OCI-M2 (cell line): ENCODE results near the gene PGAM2.
A peak's percentile ranks its signal among the peaks of the same experiment; 100 is the strongest.
"Not testable (repeated sequence)": the region's sequence is repeated elsewhere in the genome, so short reads cannot be mapped to it uniquely, and the experiment has no call there.

Source experiments
- DNase-seq: peaks from one replicate; lab custom pipeline; 2025; ENCODE audit not compliant: unreplicated experiment; lab: John Stamatoyannopoulos, UW

PGAM2 gene

GRCh38 chr7:44033971-44034844, 31.2 kb downstream of the PGAM2 start:
- not testable (repeated sequence) for DNase-seq

DNA sequence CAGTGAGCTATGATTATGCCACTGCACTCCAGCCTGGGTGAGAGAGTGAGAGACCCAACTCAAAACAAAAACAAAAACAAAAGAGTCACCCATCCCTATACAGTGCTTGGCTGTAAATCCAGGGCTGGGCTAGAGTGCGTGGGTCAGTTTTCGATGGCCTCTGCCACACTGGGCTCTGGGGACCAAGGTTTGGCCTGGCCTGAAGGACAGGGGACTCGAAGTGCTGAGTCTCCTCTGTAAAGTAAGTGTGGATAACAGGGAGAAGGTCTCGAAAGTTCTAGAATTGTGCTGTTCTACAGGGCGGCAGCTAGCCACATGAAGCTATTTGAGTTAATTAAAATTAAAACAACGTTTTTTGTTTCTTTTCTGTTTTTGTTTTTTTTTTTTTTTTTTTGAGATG, 33.3 kb downstream of the PGAM2 start:
- not testable (repeated sequence) for DNase-seq

DNA sequence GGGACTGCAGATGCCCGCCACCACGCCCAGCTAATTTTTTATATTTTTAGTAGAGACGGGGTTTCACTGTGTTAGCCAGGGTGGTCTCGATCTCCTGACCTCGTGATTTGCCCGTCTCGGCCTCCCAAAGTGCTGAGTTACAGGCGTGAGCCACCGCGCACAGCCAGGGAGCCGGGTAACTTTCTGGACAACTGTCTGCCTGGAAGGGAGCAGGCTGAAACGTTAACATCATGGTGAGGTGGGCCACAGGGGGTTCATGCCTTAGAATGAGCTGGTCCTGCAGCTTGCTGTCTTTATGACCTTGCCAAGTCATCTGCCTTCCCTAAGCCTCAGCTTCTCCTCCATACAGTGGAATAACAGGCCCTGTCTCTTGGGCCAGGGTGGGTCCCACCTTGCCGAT, 34.0 kb downstream of the PGAM2 start:
- not testable (repeated sequence) for DNase-seq

DNA sequence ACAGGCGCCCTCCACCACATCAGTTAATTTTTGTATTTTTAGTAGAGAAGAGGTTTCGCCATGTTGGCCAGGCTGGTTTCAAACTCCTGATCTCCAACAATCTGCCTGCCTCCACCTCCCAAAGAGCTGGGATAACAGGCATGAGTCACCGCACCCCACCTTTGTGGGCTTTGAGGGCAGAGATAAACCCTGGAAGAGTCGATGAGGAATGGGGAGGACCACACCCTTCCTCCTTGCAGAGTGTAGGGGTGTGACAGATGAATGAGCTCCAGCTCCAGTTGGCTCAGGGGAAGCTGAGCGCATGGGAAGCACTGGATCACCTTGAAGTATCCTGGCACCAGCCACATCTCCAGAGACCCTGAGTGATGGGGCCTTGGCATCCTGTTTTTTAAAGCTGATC, 35.3 kb downstream of the PGAM2 start:
- not testable (repeated sequence) for DNase-seq

DNA sequence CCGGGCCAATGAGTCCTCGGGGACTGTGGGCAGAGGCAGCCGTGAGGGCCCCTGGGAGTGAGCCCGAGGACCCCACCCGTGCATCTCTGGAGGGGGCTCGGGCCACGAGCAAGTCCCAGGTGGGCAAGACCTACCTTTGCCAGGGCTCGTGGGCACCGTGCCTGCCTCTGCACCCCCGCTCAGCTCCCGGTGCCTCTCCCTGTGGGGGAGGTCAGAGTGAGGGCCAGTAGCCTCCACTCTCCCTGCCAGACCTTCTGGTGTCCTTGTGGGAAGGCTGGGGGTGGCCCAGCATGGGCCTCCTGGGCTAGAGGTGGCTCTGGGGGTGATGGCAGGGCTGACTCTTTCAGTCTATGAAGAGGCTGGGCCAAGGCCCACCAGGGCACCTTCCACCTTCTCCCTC, 35.9 kb downstream of the PGAM2 start:
- not testable (repeated sequence) for DNase-seq

DNA sequence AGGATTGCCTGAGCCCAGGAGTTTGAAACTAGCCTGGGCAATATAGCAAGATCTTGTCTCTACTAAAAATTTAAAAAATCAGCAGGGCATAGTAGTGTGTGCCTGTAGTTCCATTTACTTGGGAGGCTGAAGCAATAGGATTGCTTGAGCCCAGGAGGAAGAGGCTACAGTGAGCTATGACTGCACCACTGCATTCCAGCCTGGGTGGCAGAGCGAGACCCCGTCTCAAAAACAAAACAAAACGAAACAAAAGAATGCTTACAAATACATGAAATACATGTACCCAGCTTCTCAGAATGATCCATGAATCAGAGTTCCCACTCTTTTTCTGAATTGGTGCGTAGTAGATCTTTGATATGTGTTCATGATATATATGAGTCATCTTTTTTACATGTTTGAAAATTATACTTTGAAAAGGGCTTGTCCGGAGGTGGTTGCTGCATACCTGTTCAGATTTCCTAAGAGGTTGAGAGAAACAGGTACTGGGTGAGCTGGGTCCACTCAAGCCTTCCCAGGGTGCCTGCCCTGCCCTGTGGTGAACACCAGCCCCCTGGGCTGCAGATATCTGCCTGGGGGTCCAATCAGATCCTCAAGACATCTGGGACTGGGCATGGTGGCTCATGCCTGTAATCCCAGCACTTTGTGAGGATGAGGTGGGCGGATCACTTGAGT, 42.4 kb downstream of the PGAM2 start:
- DNase-seq: not testable (repeated sequence)

GRCh38 chr7:44022069-44022468, 43.3 kb downstream of the PGAM2 start:
- DNase-seq: not testable (repeated sequence)

GRCh38 chr7:44019825-44020224, 45.5 kb downstream of the PGAM2 start:
- DNase-seq: not testable (repeated sequence)

DNA sequence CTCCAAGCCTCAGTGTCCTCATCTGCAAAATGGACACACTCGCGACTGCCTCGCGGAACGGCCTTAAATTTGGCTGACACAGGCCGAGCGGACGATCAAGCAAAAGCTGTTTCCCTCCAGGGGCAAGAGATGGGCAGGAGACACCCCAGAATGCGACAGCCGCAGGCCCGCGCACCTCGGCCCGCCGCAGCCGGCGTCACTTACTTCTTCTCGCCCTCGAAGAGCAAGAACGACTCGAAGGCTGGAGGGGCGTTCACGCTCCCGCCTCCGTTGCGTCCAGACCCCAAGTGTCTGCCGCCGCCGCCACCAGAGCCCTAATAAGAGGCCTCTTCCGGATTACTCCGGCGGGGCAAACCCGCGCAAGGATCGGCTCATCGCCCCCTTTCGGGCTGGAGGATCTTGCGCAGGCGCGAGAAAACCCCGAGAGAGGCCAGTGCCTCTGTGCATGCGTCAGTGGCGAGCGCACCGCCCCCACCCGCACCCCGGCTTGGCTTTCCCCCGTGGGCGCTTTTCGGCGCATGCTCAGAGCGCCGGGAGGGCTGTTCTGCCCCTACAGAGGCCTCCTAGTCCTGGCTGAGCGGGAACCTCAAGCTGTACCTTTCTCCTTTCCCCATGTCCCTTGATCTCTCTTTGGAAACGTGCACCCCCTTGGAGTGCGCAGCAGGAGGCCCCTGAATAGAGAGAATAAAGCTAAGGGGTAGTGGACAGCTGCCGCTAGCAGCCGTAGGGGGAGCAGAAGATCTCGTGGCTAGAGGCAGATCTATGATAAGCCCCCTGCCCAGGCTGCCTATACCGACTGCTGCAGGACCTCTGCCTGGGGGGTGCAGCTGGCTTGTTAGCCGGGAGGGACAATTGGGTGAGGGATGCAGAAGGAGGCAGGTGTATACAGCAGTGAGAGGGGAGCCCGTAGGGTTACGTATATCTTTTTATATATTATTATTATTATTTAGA, 46.2 kb downstream of the PGAM2 start:
- peak; percentile 76 for DNase-seq

- not testable (repeated sequence) for DNase-seq
Observed at GRCh38 chr7:44015090-44015489, 50.3 kb downstream of the PGAM2 start.
